Gastrocnemius medialis (tissue), 4 donors: ENCODE results near the gene GRM1.

Experiments
- CTCF ChIP-seq, 5 experiments: fragments of 450-650 bp in 3 of 5; fragments of 200-600 bp in 2 of 5; sonication (generic) in 2 of 5; IDR thresholded peaks in 4 of 5; conservative IDR thresholded peaks in 1 of 5; 1 replicate in 4 of 5; 2 replicates in 1 of 5; pipeline ENCODE4 v1.5.1; 2016 to 2019; ENCODE audit warnings: antibody characterized with exemption in 5 of 5, mild to moderate bottlenecking in 3 of 5, moderate library complexity in 3 of 5
- POLR2A ChIP-seq, 2 donors: fragments of 450-650 bp; IDR thresholded peaks; one replicate each; pipeline ENCODE4 v1.6.1; 2017; ENCODE audit warnings: antibody characterized with exemption in 2 of 2, mild to moderate bottlenecking in 2 of 2, moderate library complexity in 2 of 2

GRCh38 chr6:146191166-146191565, 162.3 kb downstream of the GRM1 start:
- no peak for TF ChIP-seq CTCF (IDR thresholded peaks at IDR 0.05 in 4 of 5, conservative IDR thresholded peaks at IDR 0.05 in 1 of 5)
- no peak for TF ChIP-seq POLR2A (IDR thresholded peaks at IDR 0.05)
